Neural cell (in vitro differentiated cells): ENCODE results near the gene STS. TPM values are rescaled to one million over a fixed set of nuclear protein-coding genes. Genes with fewer than 3 reads are reported as not detected.

Experiments used
- H2AFZ ChIP-seq: fragments of 200-600, 300-800 bp; sonication (generic), shearing (Covaris generic); 2 replicates; pipeline ENCODE4 v1.6.0; 2014; ENCODE audit warnings: low read depth, mild to moderate bottlenecking, antibody characterized with exemption, low read length, moderate library complexity
- H3F3A ChIP-seq: fragments of 200-600 bp; shearing (Covaris generic); 2 replicates; pipeline ENCODE4 v1.6.1; 2016; ENCODE audit warnings: mild to moderate bottlenecking, moderate library complexity, mixed read lengths, antibody characterized with exemption, low read length; ENCODE audit not compliant: insufficient read depth, poor library complexity, severe bottlenecking
- H3K27ac ChIP-seq: fragments of 200-600, 300-800 bp; sonication (generic), shearing (Covaris generic); 2 replicates; pipeline ENCODE4 v1.5.1; 2014; ENCODE audit warnings: mild to moderate bottlenecking, low read length, moderate library complexity
- H3K27me3 ChIP-seq: fragments of 300-800, 200-600 bp; sonication (generic), shearing (Covaris generic); 2 replicates; pipeline ENCODE4 v1.6.0; 2014; ENCODE audit warnings: mild to moderate bottlenecking, low read depth, low read length, moderate library complexity; ENCODE audit not compliant: insufficient read depth
- H3K36me3 ChIP-seq: fragments of 300-800, 200-600 bp; sonication (generic), shearing (Covaris generic); 2 replicates; pipeline ENCODE4 v1.5.1; 2014; ENCODE audit warnings: mild to moderate bottlenecking, antibody characterized with exemption, low read length, moderate library complexity; ENCODE audit not compliant: insufficient read depth
- H3K4me2 ChIP-seq: fragments of 300-800, 200-600 bp; sonication (generic), shearing (Covaris generic); 2 replicates; pipeline ENCODE4 v1.6.0; 2014; ENCODE audit warnings: mild to moderate bottlenecking, low read length
- H3K4me3 ChIP-seq: fragments of 300-800, 200-600 bp; sonication (generic), shearing (Covaris generic); 2 replicates; pipeline ENCODE4 v1.5.1; 2014; ENCODE audit warnings: mild to moderate bottlenecking, low read length, moderate library complexity
- H3K79me2 ChIP-seq: fragments of 200-600 bp; shearing (Covaris generic); replicated peaks from 2 replicates; pipeline ENCODE4 v1.6.0; 2014; ENCODE audit warnings: mild to moderate bottlenecking, low read length, moderate library complexity; ENCODE audit not compliant: insufficient read depth
- H3K9ac ChIP-seq: fragments of 300-800, 200-600 bp; sonication (generic), shearing (Covaris generic); 2 replicates; pipeline ENCODE4 v1.6.1; 2016; ENCODE audit warnings: mild to moderate bottlenecking, low read length, mixed read lengths
- H3K9me2 ChIP-seq: fragments of 200-600 bp; shearing (Covaris generic); 2 replicates; pipeline ENCODE4 v1.6.1; 2016; ENCODE audit warnings: mild to moderate bottlenecking, low read length, mixed read lengths; ENCODE audit not compliant: insufficient read depth
- H3K9me3 ChIP-seq: fragments of 200-600, 300-800 bp; sonication (generic), shearing (Covaris generic); 2 replicates; pipeline ENCODE4 v1.6.1; 2016; ENCODE audit warnings: mild to moderate bottlenecking, mixed run types, low read length, moderate library complexity, mixed read lengths
- H4K20me1 ChIP-seq: fragments of 200-600 bp; shearing (Covaris generic); 2 replicates; pipeline ENCODE4 v1.6.1; 2016; ENCODE audit warnings: mild to moderate bottlenecking, mixed run types; ENCODE audit not compliant: insufficient read depth
- CTCF ChIP-seq: fragments of 450-650 bp; IDR thresholded peaks from 2 replicates; pipeline ENCODE4 v1.5.1; 2014; ENCODE audit warnings: antibody characterized with exemption, mild to moderate bottlenecking, moderate library complexity; ENCODE audit not compliant: poor library complexity, severe bottlenecking
- EP300 ChIP-seq: fragments of 450-650 bp; conservative IDR thresholded peaks from 2 replicates; pipeline ENCODE4 v1.6.1; 2014; ENCODE audit warnings: antibody characterized with exemption, mild to moderate bottlenecking, moderate library complexity; ENCODE audit not compliant: poor library complexity, severe bottlenecking
- EZH2 ChIP-seq: fragments of 200-600, 300-800 bp; shearing (Covaris generic), sonication (generic); IDR thresholded peaks from 2 replicates; pipeline ENCODE4 v1.6.1; 2014; ENCODE audit warnings: antibody characterized with exemption, low read length, borderline replicate concordance, mild to moderate bottlenecking; ENCODE audit not compliant: insufficient read depth, poor library complexity, severe bottlenecking
- MXI1 ChIP-seq: fragments of 450-650 bp; conservative IDR thresholded peaks from 2 replicates; pipeline ENCODE4 v1.6.1; 2014; ENCODE audit warnings: antibody characterized with exemption, mild to moderate bottlenecking; ENCODE audit not compliant: poor library complexity, severe bottlenecking
- POLR2AphosphoS5 ChIP-seq: IDR thresholded peaks from 2 replicates; pipeline ENCODE4 v1.6.1; 2012
- RAD21 ChIP-seq: fragments of 450-650 bp; conservative IDR thresholded peaks from 2 replicates; pipeline ENCODE4 v1.6.1; 2014; ENCODE audit warnings: antibody characterized with exemption, mild to moderate bottlenecking, moderate library complexity
- REST ChIP-seq: IDR thresholded peaks from 2 replicates; pipeline ENCODE4 v1.6.1; 2012; ENCODE audit warnings: borderline replicate concordance
- SMC3 ChIP-seq: fragments of 450-650 bp; conservative IDR thresholded peaks from 2 replicates; pipeline ENCODE4 v1.6.1; 2014; ENCODE audit warnings: antibody characterized with exemption, mild to moderate bottlenecking, moderate library complexity; ENCODE audit not compliant: poor library complexity
- TAF1 ChIP-seq: IDR thresholded peaks from 2 replicates; pipeline ENCODE4 v1.6.1; 2012; ENCODE audit warnings: low read depth
- polyA plus RNA-seq: library from polyadenylated mRNA; depleted of rRNA; stranded (reverse); fragments of >200 nt; gene quantifications from 2 replicates; pipeline ENCODE4 v1.2.3, GENCODE V29; 2014

STS gene
- polyA plus RNA-seq, 1 donor from 2014 or later = 1.7 TPM

- no peak for TF ChIP-seq REST
- no peak for TF ChIP-seq TAF1
- TF ChIP-seq SMC3 = no peak
- no peak for TF ChIP-seq EZH2
- TF ChIP-seq RAD21 = no peak
- H3K4me3 ChIP-seq = no peak overlapping the region
Measured at GRCh38 chrX:7190157-7190556, 42.6 kb downstream of the STS start.

GRCh38 chrX:7191681-7192110 is 44.2 kb downstream of the STS start:
- Histone ChIP-seq H2AFZ (no peak overlapping the region), H3K4me3 (no peak overlapping the region), H3K9me2 (no peaks in the 10 kb centered on the region), H3K36me3 (no peaks in the 10 kb centered on the region), H3K9ac (no peak overlapping the region), H3K27ac (no peak overlapping the region), H4K20me1 (no peaks in the 10 kb centered on the region), H3K79me2 (no peaks in the 10 kb centered on the region), H3K9me3 (no peaks in the 10 kb centered on the region), H3K4me2 (no peak overlapping the region), H3K27me3 (no peaks in the 10 kb centered on the region), H3F3A (no peaks in the 10 kb centered on the region)
- TF ChIP-seq TAF1 (no peak), SMC3 (no peak), MXI1 (no peak), REST (no peak), CTCF (no peak), POLR2AphosphoS5 (no peak), RAD21 (no peak), EZH2 (no peak), EP300 (no peak)

More at GRCh38 chrX:7190157-7190556, 42.6 kb downstream of the STS start:
- H3K4me2 ChIP-seq = no peak overlapping the region
- no peaks in the 10 kb centered on the region for H3K9me3 ChIP-seq
- H3K9ac ChIP-seq = no peak overlapping the region
- no peaks in the 10 kb centered on the region for H3K27me3 ChIP-seq
- H3F3A ChIP-seq = no peaks in the 10 kb centered on the region
- no peaks in the 10 kb centered on the region for H3K36me3 ChIP-seq
- H3K9me2 ChIP-seq = no peaks in the 10 kb centered on the region
- H3K79me2 ChIP-seq = no peaks in the 10 kb centered on the region
- H2AFZ ChIP-seq = no peak overlapping the region
- H3K27ac ChIP-seq = no peak overlapping the region
- H4K20me1 ChIP-seq = no peaks in the 10 kb centered on the region
